Glomerular visceral epithelial cell (primary cell): ENCODE data around the gene MBP.

Experiments used
- DNase-seq: peaks from one replicate; pipeline ENCODE4 v3.0.0-alpha.2; 2016; ENCODE audit errors: extremely low spot score

Gene MBP

DNA sequence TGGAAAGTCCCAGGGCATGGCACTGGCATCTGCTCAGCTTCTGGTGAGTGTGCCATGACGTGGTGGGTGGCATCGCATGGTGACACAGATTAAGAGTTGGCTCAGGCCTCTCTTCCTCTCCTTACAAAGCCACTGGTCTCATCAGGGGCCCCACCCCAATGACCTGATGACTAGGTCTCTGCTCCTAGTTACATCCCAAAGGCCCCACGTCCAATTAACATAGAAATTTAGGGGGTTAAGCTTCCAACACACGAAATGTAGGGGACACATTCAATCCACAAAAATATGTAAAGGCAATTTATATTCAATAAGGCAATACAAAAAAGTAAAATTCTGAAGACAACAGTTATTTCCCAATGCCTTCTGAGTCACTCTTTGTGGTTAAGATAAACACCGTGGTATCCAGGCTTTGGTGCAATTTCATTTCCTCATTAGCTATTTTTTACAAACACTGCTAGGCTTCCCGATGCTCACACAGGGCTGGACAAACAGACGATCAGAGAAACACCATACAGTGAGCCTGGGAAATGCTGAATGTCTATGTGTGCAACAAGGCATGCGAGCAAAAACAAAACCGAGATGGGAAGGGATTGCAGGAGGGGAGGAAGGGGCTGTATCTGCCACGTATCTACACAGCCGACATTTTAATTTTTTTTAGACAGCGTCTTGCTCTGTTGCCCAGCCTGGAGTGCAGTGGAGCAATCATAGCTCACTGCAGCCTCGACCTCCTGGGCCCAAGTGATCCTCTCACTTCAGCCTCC, 67.2 kb downstream of the MBP start:
- DNase-seq, result peak; percentile 85

DNA sequence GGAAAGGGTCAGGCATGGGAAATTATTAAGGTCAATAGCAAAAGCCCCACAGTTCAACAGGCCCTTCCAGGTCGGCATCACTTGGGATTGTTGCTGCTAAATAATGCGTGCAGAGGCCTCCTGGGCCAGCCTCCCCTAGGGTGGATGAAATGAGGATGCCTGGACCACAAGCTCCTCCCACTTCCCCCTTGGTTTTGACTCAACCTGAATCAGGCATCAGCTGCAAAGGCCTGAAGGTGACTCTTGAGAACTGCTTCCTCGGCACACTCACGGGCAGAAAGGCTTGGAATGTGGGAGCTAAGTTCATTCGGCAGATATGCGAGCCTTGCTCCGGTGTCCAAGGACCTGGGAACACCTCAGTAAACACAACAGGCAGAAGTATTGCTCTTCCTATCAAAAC, 69.3 kb downstream of the MBP start:
- DNase-seq, result peak; percentile 85

DNA sequence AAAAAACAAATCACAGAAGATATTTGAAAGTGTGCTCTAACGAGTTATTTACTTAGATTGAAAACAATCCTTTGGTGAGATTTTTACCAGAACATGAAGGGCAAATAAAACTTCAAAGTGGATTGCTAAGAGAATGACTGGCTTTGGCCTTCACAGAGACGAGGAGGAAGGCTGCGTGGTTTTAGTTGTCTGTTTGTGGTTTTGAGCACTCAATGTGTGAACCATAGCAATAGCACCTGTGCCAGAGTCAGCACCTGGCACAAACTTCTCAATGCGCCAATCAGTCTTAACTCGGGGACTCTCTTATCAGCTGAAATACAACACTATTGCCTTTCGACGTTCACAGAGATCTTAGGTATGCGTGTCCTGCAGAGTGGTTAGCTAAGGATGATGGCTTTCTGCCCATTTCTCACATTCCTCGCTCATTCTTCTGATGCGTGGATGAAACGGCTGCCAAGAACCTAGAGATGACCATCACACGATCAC, 70.0 kb downstream of the MBP start:
- DNase-seq, result peak; percentile 87

DNA sequence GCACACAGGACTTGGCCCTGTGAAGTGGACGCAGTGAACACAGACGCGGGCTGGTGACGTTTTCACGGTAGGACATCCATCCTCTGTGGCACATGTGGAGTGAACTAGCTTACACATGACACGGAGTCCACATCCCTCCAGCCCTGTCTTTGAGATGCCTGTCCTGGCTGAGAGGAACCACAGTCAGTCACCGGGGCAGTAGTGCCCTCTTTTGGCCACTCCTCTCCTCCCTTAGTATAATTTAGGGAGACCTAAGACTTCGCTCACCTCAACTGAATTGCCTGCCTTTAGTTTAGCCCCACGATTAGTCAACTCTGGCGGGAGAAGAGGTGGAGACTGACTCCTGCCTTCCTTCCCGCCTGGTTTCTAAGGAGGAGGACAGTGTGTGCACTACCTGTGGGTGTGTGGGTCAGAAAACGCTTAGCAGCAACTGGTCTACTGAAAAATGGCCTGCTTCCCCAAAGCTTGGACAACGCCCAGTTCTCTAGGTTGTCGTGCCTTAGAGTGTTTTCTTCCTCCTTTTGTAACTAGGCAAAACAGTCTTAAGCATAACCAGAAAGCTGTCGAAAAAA, 70.6 kb downstream of the MBP start:
- no peak for DNase-seq

DNA sequence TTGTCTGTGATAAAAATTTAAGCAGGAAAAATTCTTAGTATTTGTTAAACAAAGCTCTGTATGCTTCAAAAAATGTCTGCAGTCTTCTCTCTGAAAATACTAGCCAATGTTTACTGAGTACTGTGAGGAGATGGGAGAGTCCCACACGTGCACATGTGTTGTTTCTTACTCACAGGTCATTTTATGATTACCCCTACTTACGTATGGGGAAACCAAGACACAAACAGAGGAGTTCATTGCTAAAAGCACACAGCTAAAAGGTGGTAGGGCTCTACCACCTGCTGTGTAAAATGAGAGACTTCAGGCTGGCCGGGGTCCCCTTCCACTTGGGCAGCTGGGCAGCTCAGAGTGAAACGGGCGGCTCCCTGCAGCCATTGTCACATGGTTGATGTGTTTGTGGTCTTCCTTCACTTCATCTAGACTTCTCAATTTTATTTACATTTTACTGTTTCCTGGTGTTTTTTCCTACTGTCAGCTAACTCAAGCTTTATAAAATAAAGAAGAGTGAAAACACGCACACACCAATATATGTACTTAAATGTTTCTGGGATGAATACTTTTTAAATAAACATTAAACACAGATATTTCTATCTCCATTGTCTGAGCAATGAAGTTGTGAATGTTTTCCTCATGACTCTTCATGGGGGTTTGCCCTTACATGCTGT, 71.2 kb downstream of the MBP start:
- DNase-seq, result no peak

DNA sequence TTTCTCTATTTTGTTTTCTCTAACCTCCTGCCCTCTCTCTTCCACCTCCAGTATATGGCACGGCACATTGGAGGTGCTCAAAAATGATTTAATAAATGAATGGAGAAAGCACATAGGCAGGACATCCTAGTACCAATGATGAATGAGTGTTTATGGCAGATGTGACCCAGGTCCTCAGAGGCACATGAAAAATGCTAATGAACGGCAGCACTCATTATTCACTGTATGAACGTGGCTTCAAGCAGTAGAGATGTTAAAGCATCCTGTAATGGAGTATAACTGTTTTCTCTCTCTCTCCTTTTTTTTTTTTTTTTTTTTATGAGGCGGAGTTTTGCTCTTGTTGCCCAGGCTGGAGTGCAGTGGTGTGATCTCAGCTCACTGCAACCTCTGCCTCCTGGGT, 72.4 kb downstream of the MBP start:
- DNase-seq, result no peak

DNA sequence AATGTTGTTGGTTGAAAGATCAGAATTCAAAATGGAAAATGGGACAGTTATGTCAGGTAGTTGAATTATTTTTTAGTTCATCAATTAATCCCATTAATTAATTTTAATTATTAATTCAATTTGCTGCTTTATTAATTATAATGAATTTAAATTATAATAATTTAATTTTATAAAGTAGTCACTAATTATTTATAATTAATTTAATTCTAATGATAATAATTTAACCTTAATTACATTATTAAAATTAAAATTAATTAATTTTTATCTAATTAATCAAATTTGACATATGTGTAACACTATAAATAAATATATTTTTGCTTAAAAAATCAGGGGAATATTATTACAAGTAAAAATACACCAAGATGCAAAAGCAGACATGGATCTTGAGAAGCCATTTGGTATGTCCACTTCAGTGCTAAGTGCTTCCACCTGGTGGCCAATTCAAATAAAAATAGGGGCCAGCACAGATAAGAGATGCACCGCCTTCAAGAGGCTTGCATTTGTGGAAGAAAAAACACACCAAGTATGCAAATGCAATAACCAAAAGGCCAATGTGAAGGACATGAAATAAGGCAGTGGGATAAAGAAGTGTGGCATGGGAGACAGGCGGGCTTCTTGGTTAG, 73.2 kb downstream of the MBP start:
- peak; percentile 73 for DNase-seq

DNA sequence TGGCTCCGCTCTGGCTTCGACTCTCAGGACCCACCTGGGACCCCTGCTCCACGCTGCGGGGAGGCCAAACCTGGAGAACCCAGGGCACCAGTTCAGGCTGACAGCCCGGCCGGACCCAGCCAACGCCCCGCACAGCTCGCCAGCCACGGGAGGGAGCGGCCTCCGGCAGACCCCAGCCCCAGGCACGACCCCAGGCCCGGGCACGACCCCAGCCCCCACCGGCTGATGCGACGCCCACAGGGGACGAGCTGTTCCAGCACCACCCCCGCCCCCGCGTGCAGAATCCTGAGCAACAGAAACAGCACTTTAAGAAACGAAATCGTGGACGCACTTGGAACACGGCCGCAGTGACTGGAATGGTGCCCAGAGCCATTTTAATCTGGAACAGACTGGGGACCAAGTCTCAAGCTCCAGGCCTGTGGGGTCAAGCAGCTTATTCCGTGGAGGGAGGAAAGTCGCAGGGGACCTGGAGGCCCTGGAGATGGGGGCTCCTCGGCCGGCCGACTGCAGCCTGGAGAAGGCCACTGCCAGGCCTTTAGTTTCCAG, 74.2 kb downstream of the MBP start:
- DNase-seq, result no peak

DNA sequence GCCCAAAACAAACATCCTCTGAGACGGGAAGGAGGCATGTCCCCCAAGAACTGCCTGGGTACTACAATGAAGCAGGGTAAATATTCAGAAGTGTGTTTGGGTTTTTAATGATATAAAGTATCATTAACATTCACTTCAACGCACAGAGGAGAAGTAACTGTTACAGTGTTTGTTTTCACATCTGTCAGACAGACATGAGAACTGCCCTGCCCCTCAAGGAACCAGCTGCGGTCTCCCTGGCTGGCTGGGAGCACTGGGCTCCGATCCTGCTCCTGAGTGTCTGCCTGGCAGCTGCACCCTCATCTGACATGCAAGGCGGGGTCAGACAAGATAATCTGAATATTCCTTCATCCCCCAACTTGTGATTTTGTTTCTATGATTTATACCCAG, 75.6 kb downstream of the MBP start:
- DNase-seq, result no peak

DNA sequence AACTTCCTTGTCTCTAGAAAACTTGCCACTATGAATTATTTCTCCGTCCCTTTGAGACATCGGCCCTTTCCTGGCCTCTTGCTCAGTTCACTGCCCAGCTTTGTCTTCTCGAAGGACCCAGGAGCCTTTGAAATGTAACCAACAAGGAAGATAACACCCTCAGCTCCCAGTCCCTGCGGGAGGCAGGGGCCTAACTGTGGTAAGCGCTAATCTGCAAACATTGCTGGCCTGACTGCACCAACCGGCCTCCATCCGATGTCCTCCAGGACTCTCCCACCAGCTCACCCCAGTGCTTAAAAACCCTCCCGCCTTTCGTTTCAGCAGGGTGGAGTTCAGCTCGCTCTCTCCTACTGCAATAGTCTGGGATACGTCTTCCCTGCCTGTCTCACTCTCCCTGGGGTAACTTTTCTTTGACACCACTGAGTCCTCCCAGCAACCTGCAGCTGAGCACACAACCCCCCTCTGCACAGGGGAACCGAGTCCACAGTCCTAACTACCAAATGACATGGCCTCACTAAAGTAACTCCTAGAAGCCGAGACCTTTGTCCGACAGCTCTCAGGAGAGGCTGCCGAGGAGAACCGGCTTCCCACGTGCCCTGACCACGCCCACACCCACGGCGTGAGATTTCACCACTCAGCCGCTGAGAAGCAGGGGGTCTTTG, 76.1 kb downstream of the MBP start:
- peak; percentile 42 for DNase-seq

DNA sequence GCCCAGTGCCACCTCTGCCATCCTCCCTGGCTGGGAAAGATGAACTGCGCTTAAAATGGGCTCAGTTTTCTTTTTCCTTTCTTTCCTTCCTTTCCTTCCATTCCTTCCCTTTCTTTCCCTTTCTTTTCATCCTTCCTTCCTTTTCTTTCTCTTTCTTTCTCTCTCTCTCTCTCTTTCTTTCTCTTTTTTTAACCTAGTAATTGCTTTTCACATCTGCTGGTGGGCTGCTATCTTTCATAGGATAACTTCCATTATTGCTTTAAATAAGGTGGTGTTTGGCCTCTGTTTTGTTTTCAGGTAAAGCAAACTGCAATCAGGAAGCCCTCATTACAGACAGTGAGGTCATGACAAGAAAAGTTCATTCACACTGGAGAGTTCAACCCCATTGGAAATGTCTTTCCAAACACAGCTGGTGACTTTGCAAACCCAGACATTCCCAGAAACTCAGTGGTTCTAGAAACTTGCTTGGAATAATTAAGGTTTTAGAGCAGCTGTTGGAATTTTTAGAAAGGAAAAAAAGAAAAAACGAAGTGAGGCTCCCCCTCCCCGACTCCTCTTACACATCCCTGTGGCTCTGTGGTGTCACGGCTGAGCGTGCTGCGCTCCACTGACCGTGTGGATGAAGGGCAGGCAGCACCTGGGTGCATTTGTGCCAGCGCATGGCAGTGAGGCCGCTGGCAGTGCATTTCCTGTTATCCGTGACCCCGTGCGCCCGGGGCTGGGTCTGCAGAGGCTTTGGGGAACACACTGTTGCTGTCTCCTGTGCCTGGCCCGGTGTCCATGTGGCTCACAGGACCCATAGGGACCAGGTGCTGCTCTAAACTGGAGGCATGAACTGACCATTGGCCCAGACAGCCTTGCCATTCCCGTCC, 76.9 kb downstream of the MBP start:
- peak; percentile 80 for DNase-seq

DNA sequence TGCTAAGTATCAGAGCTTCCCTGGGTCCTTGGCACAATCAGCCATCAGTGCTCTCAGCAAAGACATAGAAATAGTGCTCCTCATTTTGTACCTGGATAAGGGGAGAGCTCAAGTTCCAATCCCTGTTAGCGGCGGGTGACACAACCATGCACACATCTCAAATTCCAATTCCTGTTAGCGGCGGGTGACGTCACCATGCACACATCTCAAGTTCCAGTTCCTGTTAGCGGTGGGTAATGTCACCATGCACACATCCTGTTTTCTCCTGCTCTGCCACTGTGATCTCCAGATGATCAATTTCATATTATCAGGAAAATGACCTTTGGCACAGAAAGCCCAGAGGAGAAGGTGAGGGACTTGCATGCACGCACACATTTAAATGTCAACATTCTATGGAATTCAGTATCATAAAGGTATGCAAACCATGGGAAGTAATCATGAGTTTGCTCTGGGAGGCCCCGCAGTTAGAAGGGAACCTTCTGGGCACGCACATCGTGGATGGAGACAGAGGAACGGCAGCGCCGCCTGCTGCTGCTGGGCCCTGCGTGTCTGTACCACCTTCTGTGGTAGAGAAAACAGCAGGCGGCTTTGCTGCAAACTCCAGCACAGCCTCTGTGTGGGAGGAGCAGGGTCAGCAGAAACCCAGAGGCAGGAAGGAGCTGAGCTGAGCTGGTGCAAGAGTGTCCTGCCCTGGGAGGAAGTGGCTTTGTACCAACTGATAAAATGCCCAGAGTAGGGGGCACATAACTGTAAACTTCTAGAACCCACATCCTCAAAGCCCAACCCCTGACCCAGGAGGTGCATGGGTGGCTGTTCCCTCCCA, 77.8 kb downstream of the MBP start:
- DNase-seq, result peak; percentile 88

DNA sequence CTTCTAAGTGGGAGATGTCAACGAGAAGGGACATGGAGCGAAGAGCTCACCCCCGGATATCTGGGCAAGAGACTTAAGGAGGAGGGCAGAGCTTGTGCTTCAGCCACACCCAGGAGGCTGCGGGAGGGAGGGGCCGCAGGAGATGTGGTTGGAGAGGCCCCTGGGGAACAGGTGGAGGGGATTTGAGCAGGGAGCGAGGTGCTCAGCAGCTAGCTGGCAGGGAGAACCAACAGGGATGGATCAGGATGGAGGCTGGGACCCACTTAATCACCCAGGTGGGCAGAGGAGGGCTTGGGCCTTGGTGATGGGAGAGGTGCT, 78.3 kb downstream of the MBP start:
- DNase-seq, result no peak

DNA sequence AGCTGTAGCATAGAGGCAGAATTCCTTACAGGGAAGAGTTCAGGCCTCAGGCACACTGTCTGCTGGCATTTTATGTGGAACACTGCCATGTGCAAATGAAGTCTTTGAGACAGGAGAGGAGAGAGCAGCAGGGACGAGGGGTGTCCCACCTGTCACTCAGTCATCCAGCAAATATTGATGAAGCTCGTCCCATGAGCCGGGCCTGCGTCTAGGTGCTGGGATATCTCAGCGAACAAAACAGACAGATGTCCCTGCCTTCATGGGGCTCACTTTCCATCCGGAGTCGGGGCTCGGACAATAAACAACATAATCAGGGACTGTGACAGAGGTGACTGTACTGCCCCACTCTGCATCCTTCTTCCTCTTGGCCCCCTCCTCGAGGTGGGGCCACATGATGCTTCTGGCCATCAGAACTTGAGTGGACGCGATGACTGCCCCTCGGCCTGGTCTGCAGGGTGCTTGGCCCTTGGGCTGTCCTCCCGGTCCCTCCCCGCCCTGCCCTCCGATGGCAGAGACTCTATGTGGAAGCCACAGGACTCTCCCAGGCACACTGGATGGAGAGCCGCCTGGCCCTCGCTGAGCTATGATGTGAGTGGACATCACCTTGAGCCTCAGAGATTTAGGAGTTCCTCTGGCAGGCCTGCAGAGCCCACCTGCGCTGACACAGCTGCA, 78.8 kb downstream of the MBP start:
- no peak for DNase-seq

DNA sequence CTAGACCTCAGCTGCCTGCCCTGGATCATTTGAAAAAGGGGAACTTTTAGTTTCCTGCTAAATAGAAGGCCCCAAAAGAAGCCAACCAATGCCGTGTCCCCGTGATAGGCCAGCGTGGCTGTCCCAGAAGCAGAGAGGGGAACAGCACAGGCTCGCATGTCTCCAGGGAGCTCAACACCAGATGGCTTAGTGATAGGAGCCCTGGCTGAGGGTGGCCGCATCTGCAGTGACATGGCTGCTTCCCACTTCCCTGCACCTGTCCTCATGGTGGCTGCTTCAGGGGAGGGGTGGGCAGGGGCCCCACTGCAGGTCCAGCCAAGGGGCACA, 79.6 kb downstream of the MBP start:
- no peak for DNase-seq

DNA sequence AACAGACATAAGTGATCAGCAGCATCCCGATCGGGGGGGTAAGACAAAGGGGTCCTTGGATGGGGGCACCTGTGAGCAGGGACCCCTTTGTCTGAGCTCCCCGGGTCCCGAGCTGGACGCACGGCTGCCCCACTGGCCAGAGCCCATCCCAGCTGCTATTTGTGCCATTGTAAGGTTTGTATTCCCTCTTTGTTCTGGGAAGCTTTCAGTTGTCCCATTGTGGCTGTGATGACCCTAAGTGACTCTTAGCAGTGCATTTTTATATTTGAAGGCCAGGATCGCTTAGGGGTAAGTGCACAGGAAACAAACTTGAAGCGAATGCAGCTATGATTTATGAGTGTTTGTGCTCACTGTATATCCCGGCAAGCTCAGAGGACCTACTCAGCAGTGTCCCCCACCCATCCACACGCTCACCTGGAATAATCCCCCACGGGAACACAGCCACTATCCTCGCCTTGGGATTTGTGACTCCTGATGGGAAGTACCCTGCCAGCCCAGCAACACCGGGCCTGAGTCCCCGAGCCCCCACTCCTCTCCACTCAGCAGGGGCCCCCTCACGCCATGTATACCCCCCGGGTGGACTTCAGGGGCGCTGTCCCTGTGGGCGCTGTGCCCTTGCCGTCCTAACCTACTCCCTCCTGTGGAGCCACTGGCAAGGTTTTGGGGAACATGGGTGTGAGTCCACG, 80.1 kb downstream of the MBP start:
- DNase-seq, result no peak

DNA sequence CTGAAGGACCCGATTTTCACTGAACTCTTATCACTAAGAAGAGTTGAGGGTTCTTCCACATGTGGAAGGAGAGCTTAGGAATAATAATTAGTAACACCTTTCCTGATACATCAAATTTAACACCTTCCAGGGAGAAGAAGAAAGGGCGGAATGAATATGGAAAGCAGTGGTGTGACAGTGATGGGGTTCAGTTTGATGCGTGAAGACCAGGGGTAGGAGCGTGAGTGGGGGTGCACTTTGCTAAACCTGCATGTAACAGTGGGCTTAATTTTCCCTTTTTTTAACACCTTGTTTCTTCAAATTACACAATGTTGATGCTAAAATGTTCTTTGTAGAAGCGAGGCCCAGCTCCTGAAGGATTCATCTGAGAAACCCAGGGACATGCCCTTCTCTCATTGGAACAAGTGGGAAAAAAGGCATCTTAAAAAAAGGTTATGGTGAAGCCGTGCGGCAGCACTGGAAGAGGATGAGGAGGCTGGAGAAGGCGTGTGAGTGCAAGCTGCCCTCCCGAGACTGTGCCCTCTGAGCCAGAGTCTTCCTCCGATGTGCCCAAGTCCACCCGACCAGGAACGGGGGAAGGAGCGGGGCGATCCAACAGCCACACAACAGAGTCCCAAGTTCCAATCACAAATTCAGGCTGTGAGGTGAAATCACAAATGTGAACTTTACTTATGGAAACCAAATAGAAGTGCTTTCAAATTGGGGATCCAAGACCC, 80.8 kb downstream of the MBP start:
- DNase-seq, result no peak

DNA sequence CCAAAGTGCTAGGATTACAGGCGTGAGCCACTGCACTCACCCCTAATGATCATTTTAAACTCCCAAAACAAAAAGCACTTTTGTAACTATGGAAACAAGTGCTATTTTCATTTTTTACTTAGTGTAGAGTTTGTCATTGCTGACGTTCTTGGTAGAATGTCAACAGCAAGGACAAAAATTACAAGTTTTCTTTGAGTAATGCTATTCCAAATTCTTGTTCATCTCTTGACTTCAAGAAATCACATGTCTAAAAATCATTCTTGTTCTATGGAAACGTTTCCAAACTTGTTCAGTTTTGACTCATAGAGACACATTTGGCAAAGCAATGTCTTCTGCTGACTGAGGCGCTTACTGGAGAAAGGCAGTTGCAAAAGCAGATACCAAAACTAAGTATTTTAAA, 82.6 kb downstream of the MBP start:
- DNase-seq, result no peak
